GM12891 (cell line): ENCODE measurements around the gene MTX2.

Experiments
- POLR2A ChIP-seq: IDR thresholded peaks from 2 replicates; pipeline ENCODE4 v1.6.1; 2011; ENCODE audit warnings: low read depth, low read length, control low read depth
- POLR2AphosphoS5 ChIP-seq: IDR thresholded peaks from 2 replicates; pipeline ENCODE4 v1.6.1; 2011; ENCODE audit warnings: low read depth, low read length, control low read depth

DNA sequence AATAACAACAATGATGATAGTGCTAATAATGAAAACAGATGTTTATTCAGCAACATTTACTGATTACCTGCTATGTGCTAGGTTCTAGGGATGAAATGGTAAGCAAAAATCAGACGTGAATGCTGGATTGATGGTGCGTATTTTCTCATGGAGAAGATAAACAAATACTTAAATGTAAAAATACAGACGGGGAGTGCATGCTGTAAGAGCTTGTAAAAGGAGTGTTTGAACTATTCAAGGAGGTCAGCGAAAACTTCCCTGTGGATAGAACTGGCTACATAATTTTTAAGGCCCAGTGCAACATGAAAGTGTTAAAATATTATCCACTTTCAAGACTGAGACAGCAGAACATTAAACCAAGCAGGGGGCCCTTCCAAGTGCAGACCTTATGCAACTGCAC, 22.1 kb downstream of the MTX2 start:
- TF ChIP-seq POLR2A (no peak), POLR2AphosphoS5 (no peak)
